GM18858 (cell line): ENCODE data around the gene RILPL2.
"Not testable (repeated sequence)": the region's sequence is repeated elsewhere in the genome, so short reads cannot be mapped to it uniquely, and the experiment has no call there.

ENCODE experiments used
- ATAC-seq: cut with Tn5 transposase; IDR thresholded peaks from one replicate; pipeline ENCODE4 v1.9.1; 2021; ENCODE audit not compliant: unreplicated experiment

RILPL2 gene

GRCh38 chr12:123384994-123385376, 51.5 kb downstream of the RILPL2 start:
- no peak for ATAC-seq

DNA sequence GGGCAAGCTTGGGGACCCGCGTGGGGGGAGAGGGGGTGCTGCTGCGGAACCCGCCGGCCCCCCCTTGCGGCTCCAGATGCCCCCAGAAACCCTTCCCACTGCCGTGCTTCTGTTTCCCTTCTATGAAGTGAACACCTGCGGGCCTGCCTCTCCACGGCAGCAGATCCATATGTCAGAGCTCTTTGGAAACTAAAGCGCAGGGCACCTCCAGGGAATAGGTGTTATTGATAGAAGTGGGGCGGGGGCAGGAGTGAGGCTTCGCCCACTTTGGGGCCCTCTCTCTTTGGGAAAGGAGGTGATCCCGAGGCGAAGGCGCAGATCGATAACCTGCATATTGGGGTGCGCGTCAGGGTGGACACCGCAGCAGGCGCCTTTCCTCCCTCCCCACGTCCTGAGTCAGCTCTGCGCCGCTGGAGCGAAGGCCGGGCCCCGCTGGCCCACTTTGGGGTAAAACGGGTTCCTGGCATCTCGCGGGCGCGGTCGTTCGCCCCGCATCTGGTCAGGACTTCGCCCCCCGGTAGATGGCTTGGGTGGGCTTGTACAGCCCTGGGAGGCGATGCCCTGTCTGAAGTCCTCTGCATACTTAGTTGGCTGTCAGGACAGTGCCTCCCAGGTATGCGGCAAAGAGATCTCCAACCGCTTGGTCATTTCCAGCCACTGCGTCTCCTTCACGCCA, 52.0 kb downstream of the RILPL2 start:
- no peak for ATAC-seq

- no peak for ATAC-seq
Measured at GRCh38 chr12:123382684-123383083, 53.8 kb downstream of the RILPL2 start.

DNA sequence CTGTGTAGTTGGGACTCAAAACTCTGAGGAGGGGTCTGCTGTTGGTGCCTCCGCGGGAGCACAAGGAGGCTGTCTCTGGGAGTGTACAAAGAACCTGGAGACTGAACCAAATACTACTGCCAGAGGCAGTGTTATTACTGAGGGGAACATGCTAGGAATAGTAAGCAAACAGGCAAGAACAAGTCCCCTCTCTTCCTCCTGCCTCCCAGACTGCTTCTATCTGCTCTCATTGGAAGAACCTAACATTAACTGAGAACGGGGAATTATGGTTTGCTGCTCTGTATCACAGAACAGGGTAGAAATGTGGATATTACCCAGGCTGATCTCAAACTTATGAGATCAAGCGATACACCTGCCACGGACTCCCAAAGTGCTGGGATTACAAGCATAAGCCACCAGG, 57.1 kb downstream of the RILPL2 start:
- ATAC-seq = no peak

DNA sequence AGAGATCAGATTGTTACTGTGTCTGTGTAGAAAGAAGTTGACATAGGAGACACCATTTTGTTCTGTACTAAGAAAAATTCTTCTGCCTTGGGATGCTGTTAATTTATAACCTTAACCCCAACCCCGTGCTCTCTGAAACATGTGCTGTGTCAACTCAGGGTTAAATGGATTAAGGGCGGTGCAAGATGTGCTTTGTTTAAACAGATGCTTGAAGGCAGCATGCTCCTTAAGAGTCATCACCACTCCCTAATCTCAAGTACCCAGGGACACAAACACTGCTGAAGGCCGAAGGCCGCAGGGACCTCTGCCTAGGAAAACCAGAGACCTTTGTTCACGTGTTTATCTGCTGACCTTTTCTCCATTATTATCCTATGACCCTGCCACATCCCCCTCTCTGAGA, 64.1 kb downstream of the RILPL2 start:
- not testable (repeated sequence) for ATAC-seq

DNA sequence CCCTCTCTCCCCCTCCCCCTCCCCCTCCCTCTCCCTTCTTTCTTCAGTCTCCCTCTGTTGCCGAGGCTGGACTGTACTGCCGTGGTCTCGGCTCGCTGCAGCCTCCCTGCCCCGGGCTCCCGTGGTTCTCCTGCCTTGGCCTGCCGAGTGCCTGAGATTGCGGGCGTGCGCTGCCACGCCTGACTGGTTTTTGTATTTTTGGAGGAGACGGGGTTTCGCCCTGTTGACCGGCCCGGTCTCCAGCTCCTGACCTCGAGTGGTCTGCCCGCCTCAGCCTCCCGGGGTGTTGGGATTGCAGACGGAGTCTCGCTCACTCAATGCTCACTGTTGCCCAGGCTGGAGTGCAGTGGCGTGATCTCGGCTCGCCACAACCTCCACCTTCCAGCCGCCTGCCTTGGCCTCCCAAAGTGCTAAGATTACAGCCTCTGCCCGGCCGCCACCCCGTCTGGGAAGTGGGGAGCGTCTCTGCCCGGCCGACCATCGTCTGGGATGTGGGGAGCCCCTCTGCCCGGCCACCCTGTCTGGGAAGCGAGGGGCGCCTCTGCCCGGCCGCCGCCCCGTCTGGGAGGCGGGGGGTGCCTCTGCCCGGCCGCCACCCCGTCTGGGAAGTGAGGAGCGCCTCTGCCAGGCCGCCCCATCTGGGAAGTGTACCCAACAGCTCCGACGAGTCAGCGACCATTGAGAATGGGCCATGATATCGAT, 64.7 kb downstream of the RILPL2 start:
- ATAC-seq = not testable (repeated sequence)

GRCh38 chr12:123369229-123369628, 67.3 kb downstream of the RILPL2 start:
- no peak for ATAC-seq

DNA sequence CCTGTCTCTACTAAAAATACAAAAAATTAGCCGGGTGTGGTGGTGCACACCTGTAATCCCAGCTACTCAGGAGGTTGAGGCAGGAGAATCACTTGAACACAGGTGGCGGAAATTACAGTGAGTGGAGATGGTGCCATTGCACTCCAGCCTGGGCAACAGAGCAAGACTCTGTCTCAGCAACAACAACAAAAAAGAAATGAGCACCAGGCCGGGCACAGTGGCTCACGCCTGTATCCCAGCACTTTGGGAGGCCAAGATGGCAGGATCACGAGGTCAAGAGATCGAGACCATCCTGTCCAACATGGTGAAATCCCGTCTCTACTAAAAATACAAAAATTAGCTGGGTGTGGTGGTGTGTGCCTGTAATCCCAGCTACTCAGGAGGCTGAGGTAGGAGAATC, 68.1 kb downstream of the RILPL2 start:
- not testable (repeated sequence) for ATAC-seq

DNA sequence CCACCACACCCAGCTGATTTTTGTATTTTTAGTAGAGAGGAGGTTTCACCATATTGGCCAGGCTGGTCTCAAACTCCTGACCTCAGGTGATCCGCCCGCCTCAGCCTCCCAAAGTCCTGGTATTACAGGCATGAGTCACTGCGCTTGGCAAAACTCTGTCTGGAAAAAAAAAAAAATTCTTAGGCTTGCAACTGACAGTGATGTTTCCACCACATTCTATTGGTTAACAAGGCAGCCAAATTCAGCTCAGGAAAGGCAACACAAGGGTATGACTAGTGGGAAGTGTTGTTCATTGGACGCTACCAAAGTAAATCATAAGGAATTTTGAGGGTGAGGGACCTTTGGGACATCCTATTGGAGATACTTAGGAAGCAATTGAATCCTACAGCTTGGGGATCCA, 69.0 kb downstream of the RILPL2 start:
- ATAC-seq = no peak
